ENCODE results near the gene ACE. TPM values are rescaled to one million over a fixed set of nuclear protein-coding genes. Genes with fewer than 3 reads are reported as not detected.

Gene ACE
- total and polyA plus RNA-seq, 2 experiments from 2014 or later: 0.82 to 9.1 TPM

DNA sequence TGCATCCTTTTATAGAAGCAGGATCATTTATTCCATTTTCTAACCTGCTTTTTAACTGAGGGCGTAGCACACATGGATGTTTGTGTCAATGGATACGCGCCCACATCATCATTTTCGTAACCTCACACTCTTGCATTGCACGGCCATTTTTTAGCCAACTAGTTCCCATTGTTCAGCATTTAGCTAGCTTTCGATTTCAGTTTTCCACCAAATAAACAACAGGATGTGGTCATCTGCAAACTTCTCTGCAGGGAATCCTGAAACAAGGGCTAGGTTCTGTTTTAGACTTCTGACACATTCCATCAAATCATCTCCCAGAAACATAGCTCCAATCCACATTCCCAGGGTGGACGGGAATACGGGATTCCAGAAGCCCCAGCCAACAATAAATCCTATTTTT lies 37.2 kb upstream of the ACE start:
- peaks cover 6% of the 10 kb centered on the region for H3K79me2 ChIP-seq (replicated peaks; ENCODE audit: insufficient read depth)
- peaks cover 12% of the 10 kb centered on the region for H3K27me3 Mint-ChIP-seq (ENCODE audit: insufficient read depth, low read depth, poor library complexity)
- H3K4me1 ChIP-seq (ENCODE audit: insufficient read depth): peaks cover 6% of the 10 kb centered on the region; the same call in 1 of the 2 replicates
- H2AFZ ChIP-seq: no peak overlapping the region
- H3K27ac ChIP-seq (ENCODE audit: low read depth): no peak overlapping the region
- H3K4me1 Mint-ChIP-seq: peaks cover 42% of the 10 kb centered on the region
- H3K4me3 Mint-ChIP-seq: no peak overlapping the region; the same call in 2 of the 3 replicates
- H3K27me3 ChIP-seq (ENCODE audit: insufficient read depth): no peaks in the 10 kb centered on the region
- no peaks in the 10 kb centered on the region for H3F3A ChIP-seq (replicated peaks; ENCODE audit: low read depth)
- no peaks in the 10 kb centered on the region for H3K36me3 ChIP-seq (ENCODE audit: insufficient read depth)
- ATAC-seq (no peak), DNase-seq (ENCODE audit: low spot score) (no peak)
- H3K4me2 ChIP-seq: no peak overlapping the region
- no peaks in the 10 kb centered on the region for H3K9me3 Mint-ChIP-seq
- H3K36me3 Mint-ChIP-seq (ENCODE audit: low read depth): no peaks in the 10 kb centered on the region
- H3K27ac Mint-ChIP-seq: no peak overlapping the region
- H4K20me1 ChIP-seq (replicated peaks; ENCODE audit: insufficient read depth): no peaks in the 10 kb centered on the region
- TF ChIP-seq, protein P1, sequence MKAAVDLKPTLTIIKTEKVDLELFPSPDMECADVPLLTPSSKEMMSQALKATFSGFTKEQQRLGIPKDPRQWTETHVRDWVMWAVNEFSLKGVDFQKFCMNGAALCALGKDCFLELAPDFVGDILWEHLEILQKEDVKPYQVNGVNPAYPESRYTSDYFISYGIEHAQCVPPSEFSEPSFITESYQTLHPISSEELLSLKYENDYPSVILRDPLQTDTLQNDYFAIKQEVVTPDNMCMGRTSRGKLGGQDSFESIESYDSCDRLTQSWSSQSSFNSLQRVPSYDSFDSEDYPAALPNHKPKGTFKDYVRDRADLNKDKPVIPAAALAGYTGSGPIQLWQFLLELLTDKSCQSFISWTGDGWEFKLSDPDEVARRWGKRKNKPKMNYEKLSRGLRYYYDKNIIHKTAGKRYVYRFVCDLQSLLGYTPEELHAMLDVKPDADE (IDR thresholded peaks at IDR 0.05): no peak
- TF ChIP-seq POLR2AphosphoS5 (IDR thresholded peaks at IDR 0.05; ENCODE audit: low read depth) (no peak), JUNB (IDR thresholded peaks at IDR 0.05; ENCODE audit: unreplicated experiment) (no peak), ZNF114 (CRISPR knock-in tag; IDR thresholded peaks at IDR 0.05) (no peak), NANOG (IDR thresholded peaks at IDR 0.05; ENCODE audit: borderline replicate concordance) (no peak), EZH2 (IDR thresholded peaks at IDR 0.05; ENCODE audit: low read depth, unreplicated experiment) (no peak), ZNF331 (CRISPR knock-in tag; IDR thresholded peaks at IDR 0.05; ENCODE audit: low read depth) (no peak), STAT1 (IDR thresholded peaks at IDR 0.05; ENCODE audit: unreplicated experiment) (no peak), CREB1 (CRISPR knock-in tag; IDR thresholded peaks at IDR 0.05; ENCODE audit: low read depth) (no peak), EZH2phosphoT487 (IDR thresholded peaks at IDR 0.05; ENCODE audit: unreplicated experiment) (no peak)
- TF ChIP-seq, protein P2, sequence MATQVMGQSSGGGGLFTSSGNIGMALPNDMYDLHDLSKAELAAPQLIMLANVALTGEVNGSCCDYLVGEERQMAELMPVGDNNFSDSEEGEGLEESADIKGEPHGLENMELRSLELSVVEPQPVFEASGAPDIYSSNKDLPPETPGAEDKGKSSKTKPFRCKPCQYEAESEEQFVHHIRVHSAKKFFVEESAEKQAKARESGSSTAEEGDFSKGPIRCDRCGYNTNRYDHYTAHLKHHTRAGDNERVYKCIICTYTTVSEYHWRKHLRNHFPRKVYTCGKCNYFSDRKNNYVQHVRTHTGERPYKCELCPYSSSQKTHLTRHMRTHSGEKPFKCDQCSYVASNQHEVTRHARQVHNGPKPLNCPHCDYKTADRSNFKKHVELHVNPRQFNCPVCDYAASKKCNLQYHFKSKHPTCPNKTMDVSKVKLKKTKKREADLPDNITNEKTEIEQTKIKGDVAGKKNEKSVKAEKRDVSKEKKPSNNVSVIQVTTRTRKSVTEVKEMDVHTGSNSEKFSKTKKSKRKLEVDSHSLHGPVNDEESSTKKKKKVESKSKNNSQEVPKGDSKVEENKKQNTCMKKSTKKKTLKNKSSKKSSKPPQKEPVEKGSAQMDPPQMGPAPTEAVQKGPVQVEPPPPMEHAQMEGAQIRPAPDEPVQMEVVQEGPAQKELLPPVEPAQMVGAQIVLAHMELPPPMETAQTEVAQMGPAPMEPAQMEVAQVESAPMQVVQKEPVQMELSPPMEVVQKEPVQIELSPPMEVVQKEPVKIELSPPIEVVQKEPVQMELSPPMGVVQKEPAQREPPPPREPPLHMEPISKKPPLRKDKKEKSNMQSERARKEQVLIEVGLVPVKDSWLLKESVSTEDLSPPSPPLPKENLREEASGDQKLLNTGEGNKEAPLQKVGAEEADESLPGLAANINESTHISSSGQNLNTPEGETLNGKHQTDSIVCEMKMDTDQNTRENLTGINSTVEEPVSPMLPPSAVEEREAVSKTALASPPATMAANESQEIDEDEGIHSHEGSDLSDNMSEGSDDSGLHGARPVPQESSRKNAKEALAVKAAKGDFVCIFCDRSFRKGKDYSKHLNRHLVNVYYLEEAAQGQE (IDR thresholded peaks at IDR 0.05; ENCODE audit: unreplicated experiment): no peak
- TF ChIP-seq, protein P3, sequence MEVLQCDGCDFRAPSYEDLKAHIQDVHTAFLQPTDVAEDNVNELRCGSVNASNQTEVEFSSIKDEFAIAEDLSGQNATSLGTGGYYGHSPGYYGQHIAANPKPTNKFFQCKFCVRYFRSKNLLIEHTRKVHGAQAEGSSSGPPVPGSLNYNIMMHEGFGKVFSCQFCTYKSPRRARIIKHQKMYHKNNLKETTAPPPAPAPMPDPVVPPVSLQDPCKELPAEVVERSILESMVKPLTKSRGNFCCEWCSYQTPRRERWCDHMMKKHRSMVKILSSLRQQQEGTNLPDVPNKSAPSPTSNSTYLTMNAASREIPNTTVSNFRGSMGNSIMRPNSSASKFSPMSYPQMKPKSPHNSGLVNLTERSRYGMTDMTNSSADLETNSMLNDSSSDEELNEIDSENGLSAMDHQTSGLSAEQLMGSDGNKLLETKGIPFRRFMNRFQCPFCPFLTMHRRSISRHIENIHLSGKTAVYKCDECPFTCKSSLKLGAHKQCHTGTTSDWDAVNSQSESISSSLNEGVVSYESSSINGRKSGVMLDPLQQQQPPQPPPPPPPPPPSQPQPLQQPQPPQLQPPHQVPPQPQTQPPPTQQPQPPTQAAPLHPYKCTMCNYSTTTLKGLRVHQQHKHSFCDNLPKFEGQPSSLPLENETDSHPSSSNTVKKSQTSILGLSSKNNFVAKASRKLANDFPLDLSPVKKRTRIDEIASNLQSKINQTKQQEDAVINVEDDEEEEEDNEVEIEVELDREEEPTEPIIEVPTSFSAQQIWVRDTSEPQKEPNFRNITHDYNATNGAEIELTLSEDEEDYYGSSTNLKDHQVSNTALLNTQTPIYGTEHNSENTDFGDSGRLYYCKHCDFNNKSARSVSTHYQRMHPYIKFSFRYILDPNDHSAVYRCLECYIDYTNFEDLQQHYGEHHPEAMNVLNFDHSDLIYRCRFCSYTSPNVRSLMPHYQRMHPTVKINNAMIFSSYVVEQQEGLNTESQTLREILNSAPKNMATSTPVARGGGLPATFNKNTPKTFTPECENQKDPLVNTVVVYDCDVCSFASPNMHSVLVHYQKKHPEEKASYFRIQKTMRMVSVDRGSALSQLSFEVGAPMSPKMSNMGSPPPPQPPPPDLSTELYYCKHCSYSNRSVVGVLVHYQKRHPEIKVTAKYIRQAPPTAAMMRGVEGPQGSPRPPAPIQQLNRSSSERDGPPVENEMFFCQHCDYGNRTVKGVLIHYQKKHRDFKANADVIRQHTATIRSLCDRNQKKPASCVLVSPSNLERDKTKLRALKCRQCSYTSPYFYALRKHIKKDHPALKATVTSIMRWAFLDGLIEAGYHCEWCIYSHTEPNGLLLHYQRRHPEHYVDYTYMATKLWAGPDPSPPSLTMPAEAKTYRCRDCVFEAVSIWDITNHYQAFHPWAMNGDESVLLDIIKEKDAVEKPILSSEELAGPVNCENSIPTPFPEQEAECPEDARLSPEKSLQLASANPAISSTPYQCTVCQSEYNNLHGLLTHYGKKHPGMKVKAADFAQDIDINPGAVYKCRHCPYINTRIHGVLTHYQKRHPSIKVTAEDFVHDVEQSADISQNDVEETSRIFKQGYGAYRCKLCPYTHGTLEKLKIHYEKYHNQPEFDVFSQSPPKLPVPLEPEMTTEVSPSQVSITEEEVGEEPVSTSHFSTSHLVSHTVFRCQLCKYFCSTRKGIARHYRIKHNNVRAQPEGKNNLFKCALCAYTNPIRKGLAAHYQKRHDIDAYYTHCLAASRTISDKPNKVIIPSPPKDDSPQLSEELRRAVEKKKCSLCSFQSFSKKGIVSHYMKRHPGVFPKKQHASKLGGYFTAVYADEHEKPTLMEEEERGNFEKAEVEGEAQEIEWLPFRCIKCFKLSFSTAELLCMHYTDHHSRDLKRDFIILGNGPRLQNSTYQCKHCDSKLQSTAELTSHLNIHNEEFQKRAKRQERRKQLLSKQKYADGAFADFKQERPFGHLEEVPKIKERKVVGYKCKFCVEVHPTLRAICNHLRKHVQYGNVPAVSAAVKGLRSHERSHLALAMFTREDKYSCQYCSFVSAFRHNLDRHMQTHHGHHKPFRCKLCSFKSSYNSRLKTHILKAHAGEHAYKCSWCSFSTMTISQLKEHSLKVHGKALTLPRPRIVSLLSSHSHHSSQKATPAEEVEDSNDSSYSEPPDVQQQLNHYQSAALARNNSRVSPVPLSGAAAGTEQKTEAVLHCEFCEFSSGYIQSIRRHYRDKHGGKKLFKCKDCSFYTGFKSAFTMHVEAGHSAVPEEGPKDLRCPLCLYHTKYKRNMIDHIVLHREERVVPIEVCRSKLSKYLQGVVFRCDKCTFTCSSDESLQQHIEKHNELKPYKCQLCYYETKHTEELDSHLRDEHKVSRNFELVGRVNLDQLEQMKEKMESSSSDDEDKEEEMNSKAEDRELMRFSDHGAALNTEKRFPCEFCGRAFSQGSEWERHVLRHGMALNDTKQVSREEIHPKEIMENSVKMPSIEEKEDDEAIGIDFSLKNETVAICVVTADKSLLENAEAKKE (CRISPR knock-in tag; IDR thresholded peaks at IDR 0.05): no peak
- TF ChIP-seq, protein P4, sequence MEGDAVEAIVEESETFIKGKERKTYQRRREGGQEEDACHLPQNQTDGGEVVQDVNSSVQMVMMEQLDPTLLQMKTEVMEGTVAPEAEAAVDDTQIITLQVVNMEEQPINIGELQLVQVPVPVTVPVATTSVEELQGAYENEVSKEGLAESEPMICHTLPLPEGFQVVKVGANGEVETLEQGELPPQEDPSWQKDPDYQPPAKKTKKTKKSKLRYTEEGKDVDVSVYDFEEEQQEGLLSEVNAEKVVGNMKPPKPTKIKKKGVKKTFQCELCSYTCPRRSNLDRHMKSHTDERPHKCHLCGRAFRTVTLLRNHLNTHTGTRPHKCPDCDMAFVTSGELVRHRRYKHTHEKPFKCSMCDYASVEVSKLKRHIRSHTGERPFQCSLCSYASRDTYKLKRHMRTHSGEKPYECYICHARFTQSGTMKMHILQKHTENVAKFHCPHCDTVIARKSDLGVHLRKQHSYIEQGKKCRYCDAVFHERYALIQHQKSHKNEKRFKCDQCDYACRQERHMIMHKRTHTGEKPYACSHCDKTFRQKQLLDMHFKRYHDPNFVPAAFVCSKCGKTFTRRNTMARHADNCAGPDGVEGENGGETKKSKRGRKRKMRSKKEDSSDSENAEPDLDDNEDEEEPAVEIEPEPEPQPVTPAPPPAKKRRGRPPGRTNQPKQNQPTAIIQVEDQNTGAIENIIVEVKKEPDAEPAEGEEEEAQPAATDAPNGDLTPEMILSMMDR (conservative IDR thresholded peaks at IDR 0.05; ENCODE audit: low read depth in 2 of 2): no peak
- H3K9me2 ChIP-seq (ENCODE audit: insufficient read depth): no peaks in the 10 kb centered on the region
- H3K4me3 ChIP-seq: no peak overlapping the region
